ENCODE measurements around the gene PLXNA2. TPM values are rescaled to one million over a fixed set of nuclear protein-coding genes. Genes with fewer than 3 reads are reported as not detected.

PLXNA2 gene
- total RNA-seq, 2 donors from 2014 or later = 7.3 to 8.9 TPM

GRCh38 chr1:208105756-208106155, 138.4 kb downstream of the PLXNA2 start:
- Histone ChIP-seq H3K4me3 (no peak overlapping the region), H3K27ac (no peak overlapping the region), H3K27me3 (replicated peaks; ENCODE audit: insufficient read depth) (no peaks in the 10 kb centered on the region), H3K4me1 (replicated peaks) (no peaks in the 10 kb centered on the region), H3K36me3 (no peaks in the 10 kb centered on the region), H3K9me3 (no peaks in the 10 kb centered on the region)
- TF ChIP-seq POLR2AphosphoS5 (IDR thresholded peaks at IDR 0.05) = no peak
- no peak for TF ChIP-seq CTCF (IDR thresholded peaks at IDR 0.05)
- no peak for TF ChIP-seq POLR2A (IDR thresholded peaks at IDR 0.05)
- no peak for DNase-seq (ENCODE audit: low spot score)
- WGBS = 56% methylated on average over 5 of the region's 5 CpGs
- intact Hi-C loops (cut with DNase I) = no loop called here

- no peaks in the 10 kb centered on the region for H3K27me3 ChIP-seq (replicated peaks; ENCODE audit: insufficient read depth)
- no peaks in the 10 kb centered on the region for H3K9me3 ChIP-seq
- no peaks in the 10 kb centered on the region for H3K36me3 ChIP-seq
- TF ChIP-seq POLR2A (IDR thresholded peaks at IDR 0.05) (no peak), CTCF (IDR thresholded peaks at IDR 0.05) (no peak), POLR2AphosphoS5 (IDR thresholded peaks at IDR 0.05) (no peak)
- no peaks in the 10 kb centered on the region for H3K4me1 ChIP-seq (replicated peaks)
- no peak for DNase-seq (ENCODE audit: low spot score)
- 88% methylated on average over 7 of the region's 7 CpGs for WGBS
- H3K4me3 ChIP-seq = no peak overlapping the region
- no peak overlapping the region for H3K27ac ChIP-seq
- intact Hi-C loops (cut with DNase I) = no loop called here
Measured at GRCh38 chr1:208103597-208104513, 140.3 kb downstream of the PLXNA2 start.

GRCh38 chr1:208101661-208102431, 142.3 kb downstream of the PLXNA2 start:
- DNase-seq (ENCODE audit: low spot score) = no peak
- H3K27me3 ChIP-seq (replicated peaks; ENCODE audit: insufficient read depth) = no peaks in the 10 kb centered on the region
- no peak overlapping the region for H3K27ac ChIP-seq
- no peak for TF ChIP-seq POLR2A (IDR thresholded peaks at IDR 0.05)
- TF ChIP-seq CTCF (IDR thresholded peaks at IDR 0.05) = no peak
- TF ChIP-seq POLR2AphosphoS5 (IDR thresholded peaks at IDR 0.05) = no peak
- H3K4me3 ChIP-seq = no peak overlapping the region
- intact Hi-C loops (cut with DNase I) = no loop called here
- no peaks in the 10 kb centered on the region for H3K4me1 ChIP-seq (replicated peaks)
- no peaks in the 10 kb centered on the region for H3K36me3 ChIP-seq
- 58% methylated on average over 11 of the region's 11 CpGs for WGBS
- no peaks in the 10 kb centered on the region for H3K9me3 ChIP-seq

GRCh38 chr1:208100906-208101305, 143.3 kb downstream of the PLXNA2 start:
- Histone ChIP-seq H3K4me3 (no peak overlapping the region), H3K4me1 (replicated peaks) (no peaks in the 10 kb centered on the region), H3K36me3 (no peaks in the 10 kb centered on the region), H3K27me3 (replicated peaks; ENCODE audit: insufficient read depth) (no peaks in the 10 kb centered on the region), H3K9me3 (no peaks in the 10 kb centered on the region), H3K27ac (no peak overlapping the region)
- intact Hi-C loops (cut with DNase I) = no loop called here
- no peak for DNase-seq (ENCODE audit: low spot score)
- TF ChIP-seq POLR2AphosphoS5 (IDR thresholded peaks at IDR 0.05) (no peak), CTCF (IDR thresholded peaks at IDR 0.05) (no peak), POLR2A (IDR thresholded peaks at IDR 0.05) (no peak)
- WGBS = 86% methylated on average over 5 of the region's 5 CpGs
